ENCODE measurements around the gene FBXO41.

FBXO41 gene

DNA sequence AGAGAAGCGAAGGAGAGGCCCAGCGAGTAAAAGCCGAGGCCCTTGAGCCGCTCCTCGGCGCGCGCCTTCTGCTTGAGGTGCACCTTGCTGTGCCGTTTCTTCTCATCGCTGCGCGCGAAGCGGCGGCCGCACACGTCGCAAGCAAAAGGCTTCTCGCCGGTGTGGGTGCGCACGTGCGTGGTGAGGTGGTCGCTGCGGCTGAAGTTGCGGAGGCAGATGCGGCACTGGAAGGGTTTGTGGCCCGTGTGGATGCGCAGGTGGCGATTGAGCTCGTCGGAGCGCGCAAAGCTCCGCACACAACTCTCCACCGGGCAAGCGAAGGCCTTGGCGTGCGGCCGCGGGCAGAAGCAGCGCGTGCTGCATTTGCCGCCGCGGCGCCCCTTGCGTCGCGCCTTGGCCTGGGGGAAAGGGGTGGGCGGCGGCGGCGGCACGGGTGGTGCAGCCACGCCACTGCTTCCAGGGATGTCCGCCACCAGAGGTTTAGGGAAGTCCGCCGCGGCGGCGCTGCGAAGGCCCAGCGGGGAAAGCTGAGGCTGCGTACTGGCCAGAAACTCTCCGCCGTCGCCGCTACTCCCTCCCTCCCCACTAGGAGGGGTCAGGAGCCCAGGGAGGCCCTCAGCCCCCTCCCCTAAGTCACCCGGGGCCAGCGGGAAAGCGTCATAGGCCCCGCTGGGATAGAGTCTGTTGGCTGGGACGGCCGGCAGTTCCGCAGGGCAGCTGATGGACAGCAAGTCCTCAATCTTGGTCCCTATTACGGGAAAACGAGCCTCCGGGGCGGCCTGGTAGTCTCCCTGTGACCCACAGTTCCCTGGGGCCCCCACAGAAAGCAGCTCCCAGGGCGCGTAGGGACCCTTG is 7.4 kb upstream of the FBXO41 start:
- no peak overlapping the region for H3K27ac ChIP-seq
- H3K4me3 ChIP-seq (ENCODE audit: low read depth, low read length): peak overlapping the region; percentile 17
- DNase-seq: no peak
- in situ Hi-C loops (cut with HindIII; ENCODE audit: low pct_ligation_motif_present, low sequenced_read_pairs): no loop called here
- TF ChIP-seq, protein P1, sequence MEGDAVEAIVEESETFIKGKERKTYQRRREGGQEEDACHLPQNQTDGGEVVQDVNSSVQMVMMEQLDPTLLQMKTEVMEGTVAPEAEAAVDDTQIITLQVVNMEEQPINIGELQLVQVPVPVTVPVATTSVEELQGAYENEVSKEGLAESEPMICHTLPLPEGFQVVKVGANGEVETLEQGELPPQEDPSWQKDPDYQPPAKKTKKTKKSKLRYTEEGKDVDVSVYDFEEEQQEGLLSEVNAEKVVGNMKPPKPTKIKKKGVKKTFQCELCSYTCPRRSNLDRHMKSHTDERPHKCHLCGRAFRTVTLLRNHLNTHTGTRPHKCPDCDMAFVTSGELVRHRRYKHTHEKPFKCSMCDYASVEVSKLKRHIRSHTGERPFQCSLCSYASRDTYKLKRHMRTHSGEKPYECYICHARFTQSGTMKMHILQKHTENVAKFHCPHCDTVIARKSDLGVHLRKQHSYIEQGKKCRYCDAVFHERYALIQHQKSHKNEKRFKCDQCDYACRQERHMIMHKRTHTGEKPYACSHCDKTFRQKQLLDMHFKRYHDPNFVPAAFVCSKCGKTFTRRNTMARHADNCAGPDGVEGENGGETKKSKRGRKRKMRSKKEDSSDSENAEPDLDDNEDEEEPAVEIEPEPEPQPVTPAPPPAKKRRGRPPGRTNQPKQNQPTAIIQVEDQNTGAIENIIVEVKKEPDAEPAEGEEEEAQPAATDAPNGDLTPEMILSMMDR (IDR thresholded peaks at IDR 0.05; ENCODE audit: low read depth, low read length, missing control alignments): peak; percentile 28
- peaks cover 57% of the 10 kb centered on the region for H3K27me3 ChIP-seq (replicated peaks)
- H3K36me3 ChIP-seq (replicated peaks): no peaks in the 10 kb centered on the region

DNA sequence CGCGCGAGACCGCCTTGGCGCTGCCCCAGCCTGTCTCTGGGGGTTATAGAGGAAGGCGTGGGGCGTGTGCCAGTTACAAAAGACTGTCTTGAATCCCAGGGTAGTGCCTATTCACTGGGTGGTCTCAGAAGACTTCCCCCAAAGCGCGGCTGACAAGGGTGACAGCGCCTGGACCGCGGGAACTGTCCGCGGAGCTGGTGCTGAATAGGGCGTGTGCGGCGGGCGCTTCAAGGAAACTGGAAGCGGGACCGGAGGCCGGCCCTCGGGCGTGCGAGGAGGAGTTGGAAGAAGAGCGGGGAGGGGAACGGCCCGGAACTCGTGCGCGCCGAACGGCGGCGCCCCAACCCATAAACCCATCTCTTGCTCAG is 6.8 kb upstream of the FBXO41 start:
- peak overlapping the region; percentile 17 for H3K4me3 ChIP-seq (ENCODE audit: low read depth, low read length)

DNA sequence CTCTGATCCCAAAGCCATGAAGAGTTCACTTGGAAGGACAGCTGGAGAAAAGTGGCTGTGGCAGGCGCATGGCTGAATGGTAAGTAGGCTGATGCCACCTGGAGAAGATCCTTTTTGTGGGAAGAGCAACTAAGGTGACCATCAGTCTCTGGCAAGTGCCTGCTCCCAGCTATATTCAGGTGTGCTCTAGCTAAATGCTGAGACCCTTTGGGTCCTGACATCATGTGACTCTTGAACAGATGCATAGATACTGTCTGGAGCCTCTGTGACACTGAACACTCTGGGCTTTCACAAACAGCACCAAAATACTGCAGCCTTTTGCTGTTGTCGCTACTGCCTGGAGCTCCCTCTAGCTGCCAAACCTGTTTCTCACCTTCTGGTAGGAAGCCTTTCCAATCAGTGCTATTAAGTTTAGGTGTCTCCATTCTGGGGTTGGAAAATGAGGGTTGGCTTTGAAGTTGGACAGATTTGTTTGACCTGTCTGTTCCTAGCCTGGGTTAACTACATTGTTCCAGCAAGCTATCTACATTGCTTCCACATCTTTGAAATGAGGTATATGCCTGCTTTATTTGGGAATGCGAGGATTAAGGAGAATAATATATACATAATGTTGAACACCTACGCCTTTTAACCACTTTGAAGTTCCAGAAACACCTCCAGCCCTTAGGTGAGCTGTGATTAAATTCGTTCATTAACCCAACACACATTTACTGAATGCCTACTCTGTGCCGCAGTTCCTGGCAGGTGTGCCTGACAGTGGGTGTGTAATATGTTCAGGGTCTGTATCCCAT is 6.0 kb upstream of the FBXO41 start:
- Histone ChIP-seq H3K4me3 (ENCODE audit: low read depth, low read length) (no peak overlapping the region), H3K36me3 (replicated peaks) (no peaks in the 10 kb centered on the region), H3K27ac (no peak overlapping the region), H3K27me3 (replicated peaks) (peaks cover 49% of the 10 kb centered on the region)
- TF ChIP-seq, protein P1 (IDR thresholded peaks at IDR 0.05; ENCODE audit: low read depth, low read length, missing control alignments): peak; percentile 88
- in situ Hi-C loops (cut with HindIII; ENCODE audit: low pct_ligation_motif_present, low sequenced_read_pairs): no loop called here
- DNase-seq: peak; percentile 44

More for the DNA sequence above, 6.8 kb upstream of the FBXO41 start:
- DNase-seq: no peak
- H3K27me3 ChIP-seq (replicated peaks): peaks cover 55% of the 10 kb centered on the region
- H3K27ac ChIP-seq: no peak overlapping the region
- in situ Hi-C loops (cut with HindIII; ENCODE audit: low pct_ligation_motif_present, low sequenced_read_pairs): no loop called here
- H3K36me3 ChIP-seq (replicated peaks): no peaks in the 10 kb centered on the region
- TF ChIP-seq, protein P1 (IDR thresholded peaks at IDR 0.05; ENCODE audit: low read depth, low read length, missing control alignments): no peak

DNA sequence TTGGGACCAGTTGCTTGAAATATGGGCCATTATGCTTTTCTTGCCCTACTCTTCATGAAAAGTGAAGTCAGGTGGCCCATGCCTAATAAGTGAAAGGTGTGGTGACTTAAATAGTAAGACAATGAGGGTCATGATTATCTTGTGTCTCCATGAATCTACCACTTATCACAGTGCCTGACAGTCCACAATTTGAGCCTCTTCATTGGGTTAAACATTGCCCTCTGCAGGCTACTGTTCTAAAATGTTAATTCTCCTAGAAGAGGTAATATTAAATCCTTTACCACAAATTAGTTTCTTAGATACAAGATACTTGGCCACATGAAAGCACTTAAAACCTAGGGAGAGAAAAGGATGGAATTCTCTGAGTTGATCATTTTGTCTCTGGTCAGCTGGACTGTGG is 5.0 kb upstream of the FBXO41 start:
- no peak for DNase-seq
- peaks cover 43% of the 10 kb centered on the region for H3K27me3 ChIP-seq (replicated peaks)
- H3K27ac ChIP-seq: no peak overlapping the region
- H3K36me3 ChIP-seq (replicated peaks): no peaks in the 10 kb centered on the region
- H3K4me3 ChIP-seq (ENCODE audit: low read depth, low read length): no peak overlapping the region
- in situ Hi-C loops (cut with HindIII; ENCODE audit: low pct_ligation_motif_present, low sequenced_read_pairs): no loop called here
- TF ChIP-seq, protein P1 (IDR thresholded peaks at IDR 0.05; ENCODE audit: low read depth, low read length, missing control alignments): no peak

DNA sequence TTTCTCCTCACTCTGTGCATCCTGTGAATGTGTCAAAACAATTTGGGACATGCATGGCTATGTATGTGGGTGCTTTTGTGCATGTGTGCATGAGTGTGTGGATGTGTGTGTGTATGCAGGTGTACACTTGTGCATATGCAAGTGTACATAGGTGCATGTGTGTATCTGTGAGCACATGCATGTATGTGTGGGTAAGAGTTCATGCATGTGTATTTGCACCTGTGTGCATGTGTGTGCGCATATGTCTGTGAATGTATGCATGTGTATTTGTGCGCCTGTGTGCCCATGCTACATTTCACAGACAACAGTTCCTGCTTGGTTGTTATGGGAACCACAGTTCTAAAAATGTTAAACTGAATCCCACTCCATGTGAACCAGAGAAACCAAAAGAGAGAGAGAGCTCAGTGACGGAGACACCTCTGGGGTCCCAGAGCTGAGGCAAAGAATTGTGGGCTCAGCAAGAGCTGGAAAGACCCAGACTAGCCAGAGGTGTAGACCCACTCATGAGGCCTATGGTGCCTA is 1.9 kb upstream of the FBXO41 start:
- in situ Hi-C loops (cut with HindIII; ENCODE audit: low pct_ligation_motif_present, low sequenced_read_pairs): no loop called here
- H3K27me3 ChIP-seq (replicated peaks): peaks cover 14% of the 10 kb centered on the region
- TF ChIP-seq, protein P1 (IDR thresholded peaks at IDR 0.05; ENCODE audit: low read depth, low read length, missing control alignments): no peak
- no peaks in the 10 kb centered on the region for H3K36me3 ChIP-seq (replicated peaks)
- H3K27ac ChIP-seq: no peak overlapping the region
- H3K4me3 ChIP-seq (ENCODE audit: low read depth, low read length): no peak overlapping the region
- DNase-seq: no peak
